Keratinocyte (primary cell): ENCODE measurements around the gene CLNK.

ENCODE experiments used
- EZH2 ChIP-seq: IDR thresholded peaks from one replicate; pipeline ENCODE4 v1.6.1; 2012; ENCODE audit warnings: inconsistent platforms, mild to moderate bottlenecking, low read length, moderate library complexity
- TF ChIP-seq, protein P1 (sequence below), 3 experiments: IDR thresholded peaks in 1 of 3; conservative IDR thresholded peaks in 1 of 3; optimal IDR thresholded peaks in 1 of 3; 2 replicates in 2 of 3; 3 replicates in 1 of 3; pipeline versions ENCODE3 to v1.5.1; 2011; ENCODE audit warnings: low read length in 3 of 3, mild to moderate bottlenecking in 3 of 3, moderate library complexity in 2 of 3, control low read depth in 1 of 3, inconsistent platforms in 1 of 3; ENCODE audit not compliant: insufficient read depth in 2 of 3; ENCODE audit errors: extremely low read depth in 1 of 3

DNA sequence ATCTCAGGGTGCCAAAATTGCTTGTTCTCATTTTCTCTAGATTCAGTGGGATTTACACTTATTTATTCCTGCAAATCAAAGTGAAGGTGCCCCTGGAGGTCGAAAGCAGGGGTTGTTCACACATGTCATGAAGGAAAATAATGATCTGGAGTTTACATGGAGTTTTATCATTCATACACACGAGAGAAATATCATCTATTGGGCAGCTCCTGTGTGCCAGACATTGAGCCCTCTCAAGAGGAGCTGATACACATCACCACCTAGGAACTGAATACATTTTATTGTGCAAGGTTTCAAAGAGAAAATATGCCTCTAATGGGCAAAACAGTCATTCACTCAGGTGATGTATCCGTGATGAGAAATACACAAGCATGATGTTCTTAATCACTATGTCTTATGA is 23.5 kb downstream of the CLNK start:
- TF ChIP-seq, protein P1, sequence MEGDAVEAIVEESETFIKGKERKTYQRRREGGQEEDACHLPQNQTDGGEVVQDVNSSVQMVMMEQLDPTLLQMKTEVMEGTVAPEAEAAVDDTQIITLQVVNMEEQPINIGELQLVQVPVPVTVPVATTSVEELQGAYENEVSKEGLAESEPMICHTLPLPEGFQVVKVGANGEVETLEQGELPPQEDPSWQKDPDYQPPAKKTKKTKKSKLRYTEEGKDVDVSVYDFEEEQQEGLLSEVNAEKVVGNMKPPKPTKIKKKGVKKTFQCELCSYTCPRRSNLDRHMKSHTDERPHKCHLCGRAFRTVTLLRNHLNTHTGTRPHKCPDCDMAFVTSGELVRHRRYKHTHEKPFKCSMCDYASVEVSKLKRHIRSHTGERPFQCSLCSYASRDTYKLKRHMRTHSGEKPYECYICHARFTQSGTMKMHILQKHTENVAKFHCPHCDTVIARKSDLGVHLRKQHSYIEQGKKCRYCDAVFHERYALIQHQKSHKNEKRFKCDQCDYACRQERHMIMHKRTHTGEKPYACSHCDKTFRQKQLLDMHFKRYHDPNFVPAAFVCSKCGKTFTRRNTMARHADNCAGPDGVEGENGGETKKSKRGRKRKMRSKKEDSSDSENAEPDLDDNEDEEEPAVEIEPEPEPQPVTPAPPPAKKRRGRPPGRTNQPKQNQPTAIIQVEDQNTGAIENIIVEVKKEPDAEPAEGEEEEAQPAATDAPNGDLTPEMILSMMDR (optimal IDR thresholded peaks at IDR 0.05 in 1 of 3, IDR thresholded peaks at IDR 0.05 in 1 of 3, conservative IDR thresholded peaks at IDR 0.05 in 1 of 3; ENCODE audit: extremely low read depth in 1 of 3, insufficient read depth in 2 of 3, low read length in 3 of 3), result no peak
- TF ChIP-seq EZH2, result no peak
